NCI-H345 (cell line): Measurements from ENCODE around the gene ALDH3B2.
"Not testable (repeated sequence)": the region's sequence is repeated elsewhere in the genome, so short reads cannot be mapped to it uniquely, and the experiment has no call there.

Experiments used
- DNase-seq: peaks from one replicate; lab custom pipeline; 2025; lab: John Stamatoyannopoulos, UW

ALDH3B2 gene

DNA sequence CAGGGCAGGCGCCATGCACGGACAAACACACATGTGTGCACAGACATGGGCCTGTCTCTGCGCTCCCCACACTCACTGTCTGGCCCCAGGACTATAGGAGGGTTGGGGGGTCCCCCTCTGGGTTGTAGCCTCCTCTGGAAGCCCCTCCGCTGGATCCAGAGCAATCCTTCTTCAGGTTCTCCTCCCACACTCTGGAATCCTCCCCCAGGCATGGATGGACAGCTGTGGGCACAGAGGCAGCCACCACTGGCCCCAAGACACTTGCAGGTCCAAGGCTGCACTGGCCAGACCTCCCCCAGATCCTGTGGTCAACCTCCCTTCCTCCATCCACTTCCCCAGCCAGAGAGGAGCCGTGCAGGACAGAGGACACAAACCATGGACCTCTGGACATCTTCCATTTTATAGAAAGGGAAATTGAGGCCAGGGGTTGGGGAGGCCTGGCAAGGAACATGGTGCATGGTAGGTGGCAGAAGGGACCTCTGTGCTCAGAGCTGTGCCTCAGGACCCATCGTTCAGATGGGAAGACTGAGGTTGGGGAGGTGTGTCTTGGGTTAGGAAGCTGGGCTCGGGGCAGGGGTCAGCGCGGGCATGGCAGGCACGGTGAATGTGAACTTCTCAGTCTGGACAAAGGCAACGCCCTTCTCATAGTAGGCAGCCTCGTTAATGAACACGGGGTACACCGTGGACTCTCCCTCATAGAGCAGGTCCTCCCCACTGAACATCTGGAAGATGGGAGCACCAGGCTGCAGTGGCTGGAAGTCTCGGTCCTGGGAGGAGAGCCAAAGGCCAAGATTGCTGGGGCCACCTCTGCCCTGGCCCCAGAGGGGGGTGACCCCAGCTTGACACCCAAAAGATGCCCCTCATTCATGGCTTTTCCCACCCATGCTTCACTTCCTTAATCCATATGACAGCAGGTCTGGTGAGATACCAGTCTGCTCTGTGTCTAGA lies 32.0 kb downstream of the ALDH3B2 start:
- DNase-seq, result no peak

DNA sequence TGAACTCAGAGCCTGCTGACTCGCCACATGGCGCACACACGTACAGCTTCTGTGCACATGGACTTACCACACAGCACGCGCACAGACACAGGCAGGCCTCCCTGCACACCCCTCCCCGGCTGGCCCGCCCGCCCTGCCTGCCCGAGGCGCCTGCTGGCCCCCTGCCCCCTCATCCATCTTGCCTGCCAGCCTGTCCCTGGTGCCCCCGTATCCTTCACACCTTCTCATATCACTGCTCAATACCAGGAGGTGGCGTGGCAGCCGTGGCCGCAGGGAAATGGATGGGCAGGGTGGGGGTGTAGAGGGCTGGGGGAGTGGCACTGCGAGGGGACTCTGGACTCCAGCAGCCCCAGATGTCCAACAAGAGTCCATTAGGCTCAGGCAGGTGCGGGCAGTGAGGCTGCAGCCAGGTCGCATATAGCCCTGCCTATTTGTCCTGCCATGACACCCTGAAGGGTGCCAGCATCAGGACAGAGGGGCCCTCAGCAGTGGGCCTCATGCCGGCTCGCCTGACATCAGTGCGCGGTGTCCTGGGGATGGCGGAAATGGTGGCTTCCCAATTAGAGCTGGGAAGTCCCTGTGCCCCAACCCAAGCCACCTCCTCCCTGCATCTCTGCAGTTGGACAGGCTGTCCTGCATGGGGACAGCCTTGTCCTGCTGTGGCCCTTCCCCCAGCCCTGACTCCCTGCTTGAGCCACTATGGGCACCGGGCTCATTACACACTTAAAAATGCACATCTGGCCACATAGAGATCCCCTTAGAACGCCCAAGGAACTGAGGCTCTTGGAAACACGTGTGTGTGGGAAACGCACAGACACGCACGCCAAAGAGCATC lies 32.9 kb downstream of the ALDH3B2 start:
- no peak for DNase-seq

DNA sequence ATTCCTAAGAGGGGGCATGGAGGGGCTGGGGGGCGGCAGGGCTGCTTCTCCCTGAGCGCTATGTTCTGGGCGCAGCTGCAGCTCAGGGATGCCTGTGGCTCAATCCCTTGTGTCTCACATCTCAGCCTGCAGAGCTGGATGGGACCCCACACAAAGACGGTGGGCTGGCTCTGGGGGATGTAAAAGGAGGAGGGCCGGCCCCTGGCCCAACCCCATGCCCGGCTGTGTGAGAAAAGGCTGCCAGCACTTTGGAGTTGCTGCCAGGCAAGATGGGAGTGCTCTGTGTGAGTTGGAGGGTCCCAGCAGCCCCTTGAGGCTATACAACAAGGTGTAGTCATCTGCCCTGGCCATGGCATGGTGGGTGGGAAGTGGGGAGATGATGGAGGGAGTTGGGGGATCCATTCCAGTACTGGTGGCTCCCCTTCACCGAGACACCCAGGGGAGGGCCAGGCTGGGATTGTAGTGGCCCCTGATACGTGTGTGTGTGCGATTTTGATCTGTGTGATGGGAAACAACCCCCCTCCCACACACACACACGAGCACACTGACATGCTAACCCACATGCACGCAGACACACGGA lies 33.6 kb downstream of the ALDH3B2 start:
- no peak for DNase-seq

DNA sequence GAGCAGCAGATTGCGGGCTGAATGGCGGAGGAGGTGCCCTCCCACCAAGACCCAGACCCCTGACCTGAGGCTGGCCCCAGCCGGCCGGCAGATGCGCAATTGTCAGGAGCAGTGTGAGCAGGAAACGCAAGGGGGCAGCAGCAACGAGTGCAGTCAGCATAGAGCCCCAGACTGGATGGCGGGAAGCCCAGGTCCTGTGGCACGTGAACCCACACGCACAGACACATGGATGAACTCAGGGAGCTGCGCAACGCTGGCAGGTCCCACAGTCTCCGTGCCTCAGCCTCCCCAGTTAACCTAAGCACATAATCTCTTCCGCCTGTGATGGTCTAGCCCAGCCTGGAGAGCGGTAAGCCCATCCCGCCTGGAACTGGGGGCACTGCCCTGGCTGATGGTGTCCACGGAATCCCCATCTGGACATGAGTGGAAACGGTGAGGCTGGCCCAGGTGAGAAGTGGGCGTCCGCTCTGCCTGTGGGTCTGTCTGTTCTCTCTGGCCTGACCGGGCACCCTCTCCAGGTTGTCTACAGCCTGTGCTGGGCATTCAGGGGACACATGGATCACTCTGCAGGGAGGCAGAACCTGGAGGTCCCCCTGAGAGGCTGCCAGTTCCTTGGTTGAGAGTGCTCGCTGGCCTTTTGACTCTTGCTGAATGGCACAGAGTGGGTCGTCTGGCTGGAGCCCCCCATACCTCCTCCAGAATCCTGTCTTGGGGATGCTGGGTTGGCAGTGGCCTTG lies 34.2 kb downstream of the ALDH3B2 start:
- peak; percentile 15 for DNase-seq

DNA sequence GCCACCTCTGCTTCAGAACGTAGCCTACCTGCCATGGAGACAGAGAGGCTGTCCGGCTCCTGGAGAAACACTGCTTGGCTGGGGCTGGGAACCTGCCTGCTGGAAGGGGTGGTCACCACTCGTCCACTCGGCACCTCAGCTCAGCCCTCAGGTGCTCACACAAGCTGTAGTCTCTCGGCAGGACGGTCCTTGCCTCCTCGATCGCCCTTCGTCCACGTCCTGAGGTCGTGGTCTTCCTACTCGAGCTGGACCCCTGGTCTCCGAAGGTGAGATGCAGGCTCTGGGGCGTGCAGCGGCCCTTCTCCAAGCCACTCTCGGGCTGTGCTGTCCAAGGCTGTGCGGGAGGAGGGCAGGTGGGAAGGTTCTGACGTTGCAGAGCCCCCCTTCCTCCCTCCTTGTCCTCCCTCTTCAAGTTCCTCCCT lies 35.0 kb downstream of the ALDH3B2 start, which contains the start of gene TBX10:
Gene TBX10 (minus strand): TSS at position 326 of the 422 bp plus-strand sequence. CDS start 291 bp downstream, at position 35.
- no peak for DNase-seq

DNA sequence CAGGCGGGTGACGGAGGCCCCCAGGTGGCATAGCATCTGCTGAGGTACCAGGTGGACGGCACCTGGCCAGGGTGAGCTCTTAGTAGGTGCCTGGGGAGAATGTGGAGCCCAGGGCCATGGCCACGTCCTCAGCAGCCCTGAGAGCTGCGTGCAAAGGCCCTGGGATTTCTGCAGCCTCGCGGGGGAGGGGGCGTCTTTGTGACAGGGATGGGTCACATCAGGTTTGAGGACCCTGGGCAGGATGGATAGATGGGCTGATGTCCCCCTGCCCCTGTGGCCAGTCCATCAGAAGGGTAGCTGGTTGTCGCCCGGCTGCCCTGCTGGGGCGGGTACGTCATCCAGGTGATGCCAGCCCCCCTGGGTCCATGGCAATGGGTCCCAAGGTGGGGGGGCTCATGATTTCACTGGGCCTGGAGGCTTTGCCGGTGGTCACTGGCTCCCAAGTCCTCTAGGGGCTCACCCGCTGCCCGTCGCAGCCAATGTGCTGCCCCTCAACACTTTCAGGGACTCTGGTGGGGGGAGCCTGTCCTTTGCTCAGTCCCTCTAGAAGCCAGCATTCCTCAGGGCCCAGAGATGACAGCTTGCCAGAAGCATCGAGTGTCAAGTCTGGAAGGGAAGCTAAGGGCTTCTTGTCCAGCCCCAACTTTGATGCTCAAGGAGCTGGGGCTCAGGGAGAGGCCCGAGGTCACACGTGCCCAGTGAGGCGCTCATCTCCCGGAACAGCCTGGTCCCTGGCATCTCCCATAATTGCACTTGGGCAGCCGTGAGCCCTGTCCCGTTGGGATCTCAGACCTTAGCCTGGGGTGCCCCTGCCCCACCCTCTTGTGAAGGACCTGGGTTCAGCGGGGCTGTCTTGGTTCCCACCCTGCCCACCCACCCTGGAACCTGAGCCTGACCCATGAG lies 35.6 kb downstream of the ALDH3B2 start:
- DNase-seq, result no peak

DNA sequence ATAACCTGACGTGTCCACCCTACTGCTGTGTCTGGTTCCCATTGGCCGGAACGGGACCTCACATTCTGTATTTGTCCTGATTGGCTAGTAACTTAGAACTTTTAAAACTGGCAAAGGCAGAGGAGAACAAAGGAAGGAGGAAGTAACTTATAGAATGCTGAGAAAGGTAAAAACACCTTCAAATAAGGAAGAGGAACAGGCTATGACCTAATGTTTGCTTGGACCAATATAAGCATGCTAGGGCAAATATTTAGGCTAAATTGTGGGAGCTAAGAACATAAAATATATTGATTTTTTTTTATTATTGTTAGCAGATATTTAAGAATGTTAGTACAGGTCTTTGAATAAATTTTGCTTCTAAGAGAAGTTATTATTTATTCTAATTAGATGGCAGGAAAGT lies 37.0 kb downstream of the ALDH3B2 start:
- DNase-seq, result not testable (repeated sequence)

DNA sequence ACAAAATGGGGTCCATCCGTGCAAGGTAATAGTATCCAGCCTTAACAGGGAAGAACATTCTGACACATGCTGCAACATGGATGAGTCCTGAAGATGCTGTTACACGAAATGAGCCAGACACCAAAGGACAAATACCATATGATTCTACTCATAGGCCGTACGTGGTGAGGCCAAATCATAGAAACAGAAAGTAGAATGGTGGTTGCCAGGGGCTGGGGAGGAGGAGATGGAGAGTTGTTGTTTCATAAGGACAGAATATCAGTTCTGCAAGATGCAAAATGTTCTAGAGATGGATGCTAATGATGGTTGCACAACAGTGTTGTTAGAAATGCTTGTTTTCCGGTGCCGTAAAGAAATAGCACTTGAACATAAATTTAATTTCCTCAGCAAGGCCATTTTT lies 37.5 kb downstream of the ALDH3B2 start:
- no peak for DNase-seq

DNA sequence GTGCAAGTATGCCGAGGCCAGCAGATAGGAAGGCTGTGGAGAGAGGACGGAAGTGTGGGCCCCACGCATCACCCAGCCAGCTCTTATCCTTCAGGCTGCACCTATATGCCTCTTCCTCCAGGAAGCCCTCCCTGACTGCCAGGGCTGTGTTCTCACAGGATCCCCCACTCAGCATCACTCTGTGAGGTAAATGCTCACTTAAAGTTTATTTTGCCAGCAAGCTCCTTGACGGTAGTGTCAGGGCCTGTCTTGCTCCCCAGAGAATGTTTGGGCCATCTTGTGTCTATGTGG lies 39.2 kb downstream of the ALDH3B2 start:
- DNase-seq, result no peak

DNA sequence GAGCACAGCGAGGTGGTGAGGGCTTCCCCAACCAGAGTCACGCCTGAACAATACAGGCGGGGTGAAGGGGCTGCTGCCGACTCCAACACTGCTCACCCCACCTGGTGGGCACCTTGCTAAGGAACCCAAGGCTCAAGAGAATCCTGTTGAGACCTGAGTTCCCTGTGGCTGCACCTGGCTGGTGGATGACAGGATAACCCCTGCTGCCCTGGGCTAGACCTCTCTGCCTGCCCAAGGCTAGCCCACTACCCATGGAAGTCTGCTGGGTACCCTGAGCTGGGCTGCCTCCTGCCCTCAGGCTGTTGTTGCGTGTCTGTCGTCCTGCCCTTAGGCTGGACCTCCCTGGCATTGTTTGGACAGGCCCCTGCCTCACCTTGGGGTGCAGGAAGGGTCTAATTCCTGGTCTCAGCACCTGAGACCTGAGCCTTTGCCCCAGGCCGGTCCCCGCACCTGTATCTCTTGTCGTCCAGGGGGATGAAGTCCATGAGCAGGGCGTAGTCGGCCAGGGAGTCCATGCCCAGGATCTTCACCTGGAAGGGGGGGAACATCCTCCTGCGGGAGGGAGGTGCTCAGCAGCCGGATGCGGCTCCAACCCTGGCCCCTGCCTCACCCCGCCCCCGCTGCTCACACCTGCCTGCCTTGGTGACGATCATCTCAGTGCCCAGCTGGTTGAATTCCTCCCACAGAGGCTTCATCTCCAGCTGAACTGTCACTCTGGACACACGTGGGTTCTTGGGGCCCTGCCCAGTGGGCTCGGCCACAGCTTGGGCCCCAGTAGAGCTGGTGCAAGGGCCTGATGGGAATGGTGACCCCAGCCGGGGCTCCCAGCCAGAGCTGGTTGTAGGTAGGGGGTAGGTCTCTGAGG lies 39.8 kb downstream of the ALDH3B2 start:
- DNase-seq, result no peak

DNA sequence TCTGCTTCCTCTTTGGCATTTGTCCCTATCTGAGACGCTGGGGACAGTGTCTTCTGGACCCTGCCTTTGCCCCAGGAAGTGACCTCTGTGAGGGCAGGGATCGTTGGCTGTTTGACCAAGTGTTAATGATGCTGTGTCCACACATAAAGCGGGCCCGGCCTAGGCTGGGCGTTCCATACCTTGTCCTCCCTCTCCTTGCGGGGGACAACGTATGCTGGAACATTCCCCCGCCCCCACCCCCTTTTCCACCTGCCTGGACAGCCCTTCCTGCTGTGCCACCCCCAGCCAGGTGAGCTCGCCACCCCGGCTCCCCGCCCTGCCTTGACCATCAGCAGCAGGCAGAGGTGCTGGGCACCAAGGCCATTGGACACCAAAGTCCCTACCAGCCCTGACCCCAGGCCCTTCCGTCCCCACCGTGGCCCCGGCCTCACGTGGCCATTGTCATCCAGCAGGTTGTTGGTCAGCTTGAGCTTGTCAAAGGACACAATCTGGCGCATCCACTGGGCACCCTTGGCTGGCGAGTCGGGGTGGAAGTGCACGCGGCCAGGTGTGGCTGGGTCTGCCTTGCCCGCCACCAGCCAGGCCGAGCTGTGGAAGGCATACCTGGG lies 40.6 kb downstream of the ALDH3B2 start:
- DNase-seq, result no peak

DNA sequence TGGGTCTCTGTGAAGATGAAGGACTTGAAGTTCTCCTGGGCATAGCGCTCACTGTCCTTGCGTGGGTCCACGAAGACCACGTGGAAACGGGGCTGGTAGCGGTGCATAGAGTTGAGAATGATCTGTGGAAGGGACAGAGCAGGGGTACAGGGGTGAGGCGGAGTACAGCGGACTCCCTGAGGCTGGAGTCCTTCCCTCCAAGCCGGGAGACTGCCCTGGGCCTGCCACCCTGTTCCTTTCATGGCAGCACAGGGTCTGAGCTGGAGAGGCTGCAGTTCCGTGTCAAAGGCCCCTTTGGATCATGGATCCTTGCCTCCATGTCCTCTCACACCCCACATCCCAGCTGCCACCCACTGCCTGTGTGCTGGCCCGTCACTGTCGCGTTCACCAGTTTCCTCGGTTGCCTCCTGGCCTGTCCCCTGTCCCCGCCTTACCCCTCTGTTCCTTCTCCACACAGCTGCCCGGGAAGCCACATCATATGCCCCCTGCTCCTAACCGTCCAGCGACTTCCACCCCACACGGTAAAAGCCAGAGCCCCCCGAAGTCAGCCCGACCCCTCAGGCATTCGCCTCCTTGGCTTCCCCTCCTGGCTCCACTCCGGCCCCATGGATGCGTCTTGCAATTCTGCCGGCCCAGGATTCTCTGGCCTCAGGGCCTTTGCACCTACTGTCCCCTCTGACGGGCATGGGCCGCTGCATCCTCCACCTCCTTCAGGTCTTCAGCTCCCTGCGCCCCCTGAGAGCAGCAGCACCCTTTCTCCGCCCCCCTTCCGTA lies 41.3 kb downstream of the ALDH3B2 start:
- no peak for DNase-seq

DNA sequence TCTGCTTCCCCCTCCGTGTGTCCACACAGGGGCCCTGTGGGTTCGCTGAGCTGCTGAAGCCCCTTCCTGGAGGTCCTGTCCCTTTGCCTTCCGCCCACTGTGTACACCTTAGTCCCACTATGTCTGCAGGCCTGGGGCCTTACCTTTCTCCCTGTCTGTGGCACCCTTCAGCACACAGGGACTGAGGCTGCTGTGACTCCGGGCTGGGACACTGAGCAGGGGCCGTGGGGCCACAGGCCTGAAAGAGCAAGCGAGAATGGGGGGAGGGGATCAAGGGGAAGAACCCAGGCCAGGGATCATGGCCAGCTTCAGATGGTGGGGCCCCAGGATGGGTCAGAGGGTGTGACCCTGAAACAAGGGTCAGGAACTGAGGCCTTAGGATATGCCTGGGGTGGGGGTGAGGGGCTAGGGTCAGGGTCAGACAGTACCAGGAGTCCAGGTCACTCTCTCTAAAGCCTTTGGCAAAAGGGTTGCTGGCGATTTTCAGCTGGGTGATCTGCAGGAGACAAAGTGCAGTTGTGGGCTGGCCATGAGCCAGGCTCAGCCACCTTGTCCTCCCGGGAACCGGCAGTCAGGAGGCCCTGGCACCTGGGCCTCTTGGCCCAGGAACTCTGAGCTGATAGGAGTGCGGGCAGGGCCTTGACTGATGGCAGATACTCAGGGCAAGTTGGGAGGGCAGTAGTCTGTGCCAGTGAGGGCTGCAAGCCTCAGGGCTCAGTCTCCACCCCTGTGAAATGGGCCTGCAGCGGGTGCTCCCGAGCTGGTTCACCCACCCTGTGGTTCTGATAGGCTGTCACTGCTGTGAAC lies 42.0 kb downstream of the ALDH3B2 start:
- no peak for DNase-seq

DNA sequence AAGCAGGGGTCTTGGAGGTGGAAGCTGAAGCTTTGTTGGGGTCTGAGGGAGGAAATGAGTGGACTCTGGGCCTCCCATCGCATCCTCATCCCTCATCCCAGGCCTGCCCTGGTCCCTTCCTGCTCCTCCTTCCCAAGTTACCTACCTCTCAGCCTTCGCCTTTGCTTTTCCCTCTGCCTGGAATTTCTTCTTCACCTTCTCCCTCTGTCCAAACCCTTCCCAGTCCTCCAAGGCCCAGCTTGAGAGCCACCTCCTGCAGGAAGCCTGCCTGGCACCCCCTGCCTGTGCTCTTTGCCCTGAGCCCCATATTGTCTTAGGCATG lies 42.6 kb downstream of the ALDH3B2 start:
- DNase-seq, result no peak

DNA sequence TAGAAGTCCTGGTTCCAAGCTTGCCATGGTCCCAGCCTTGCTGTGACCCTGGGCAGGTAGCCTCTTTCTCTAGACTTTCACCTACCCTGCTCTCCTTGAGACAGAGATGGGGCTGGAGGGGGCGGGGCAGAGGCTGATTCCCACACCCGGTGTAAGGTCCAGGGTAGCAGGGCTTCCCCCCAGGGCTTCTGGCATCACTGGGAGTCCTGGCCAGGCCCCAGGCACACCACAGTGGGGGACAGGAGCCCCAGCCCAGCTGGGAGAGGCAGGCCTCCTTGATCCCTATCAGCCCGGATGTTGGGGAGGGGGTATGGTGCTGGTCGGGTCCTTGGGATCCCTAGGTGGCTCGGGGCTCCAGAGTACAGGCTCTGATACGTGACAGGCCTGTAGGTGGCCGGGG lies 43.0 kb downstream of the ALDH3B2 start:
- DNase-seq, result no peak

DNA sequence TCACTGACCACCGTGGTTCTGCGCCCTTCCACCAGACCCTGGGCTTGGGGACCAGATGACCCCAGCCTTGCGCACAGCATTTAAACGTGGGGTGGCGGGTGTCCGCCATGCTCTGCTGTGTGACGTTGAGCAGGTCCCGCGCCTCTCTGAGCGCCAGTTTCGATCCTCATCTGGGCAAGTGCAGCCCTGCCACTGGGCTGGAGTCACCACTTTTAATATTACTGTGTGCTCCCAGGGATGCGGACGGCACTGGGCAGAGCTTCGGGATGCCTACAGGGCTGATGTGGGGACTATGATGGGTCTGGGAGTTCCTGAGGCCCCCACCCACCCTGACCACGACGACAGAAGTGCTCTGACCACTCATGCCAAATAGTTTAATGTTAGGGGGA lies 43.5 kb downstream of the ALDH3B2 start:
- DNase-seq, result no peak

DNA sequence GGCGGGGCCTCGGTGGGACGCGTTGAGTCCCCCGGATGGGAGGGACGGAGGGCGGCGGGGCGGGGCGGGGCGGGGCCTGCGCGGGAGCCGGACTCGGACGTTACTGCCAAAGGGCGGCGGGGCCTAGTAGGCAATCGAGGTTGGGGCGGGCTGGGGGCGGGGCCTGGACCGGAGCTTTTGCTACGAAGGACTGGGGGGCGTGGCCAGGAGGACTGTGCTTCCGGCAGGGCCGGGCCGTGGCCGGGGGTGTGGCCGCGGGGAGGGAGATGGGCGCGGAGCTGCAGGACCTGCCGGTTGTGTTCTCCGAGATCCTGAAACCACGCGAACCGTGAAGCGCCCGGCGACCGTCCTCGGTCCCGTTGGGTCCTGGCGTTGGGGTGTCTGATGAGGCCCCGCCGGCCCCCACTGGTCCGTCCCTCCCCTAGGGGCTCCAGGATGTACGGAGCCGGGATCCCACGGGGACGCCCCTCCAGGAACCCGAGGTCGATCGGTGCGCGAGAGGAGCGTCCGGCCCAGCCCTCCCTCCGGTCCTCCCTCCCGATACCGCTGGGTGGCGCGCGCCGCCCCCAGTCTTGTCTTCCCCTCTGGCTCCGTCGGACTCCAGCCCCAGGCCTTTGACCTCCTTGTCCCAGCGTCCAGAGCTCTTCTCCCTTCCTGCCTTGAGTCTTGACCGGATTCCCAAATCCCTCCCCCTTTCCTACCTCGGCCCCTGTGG lies 44.0 kb downstream of the ALDH3B2 start:
- DNase-seq, result peak; percentile 98
